ENCODE measurements around the gene DDRGK1.
A peak's percentile ranks its signal among the peaks of the same experiment; 100 is the strongest.

Gene DDRGK1

GRCh38 chr20:3227506-3227905, 23.0 kb upstream of the DDRGK1 start:
- H3K9ac ChIP-seq (ENCODE audit: low read depth in 1 of 2, low read length in 2 of 2), result no peak overlapping the region
- no peaks in the 10 kb centered on the region for H3K9me3 ChIP-seq (ENCODE audit: control insufficient read depth in 2 of 2, low read length in 2 of 2)
- no peak overlapping the region for H3K27ac ChIP-seq (ENCODE audit: low read depth in 2 of 2, low read length in 2 of 2)
- no peaks in the 10 kb centered on the region for H3K27me3 ChIP-seq (ENCODE audit: control insufficient read depth in 2 of 2, insufficient read depth in 2 of 2, low read length in 2 of 2)
- H3K4me1 ChIP-seq (ENCODE audit: control insufficient read depth in 2 of 2, insufficient read depth in 2 of 2, low read length in 2 of 2), result peaks cover 2 to 3% of the 10 kb centered on the region in 2 donors
- H3K4me3 ChIP-seq (ENCODE audit: low read length in 2 of 2), result no peak overlapping the region
- H3K36me3 ChIP-seq (ENCODE audit: control insufficient read depth in 2 of 2, insufficient read depth in 2 of 2, low read length in 2 of 2), result peaks cover 6 to 8% of the 10 kb centered on the region in 2 donors

GRCh38 chr20:3226864-3227263, 22.4 kb upstream of the DDRGK1 start:
- no peak overlapping the region for H3K4me3 ChIP-seq (ENCODE audit: low read length in 2 of 2)
- no peaks in the 10 kb centered on the region for H3K9me3 ChIP-seq (ENCODE audit: control insufficient read depth in 2 of 2, low read length in 2 of 2)
- H3K4me1 ChIP-seq (ENCODE audit: control insufficient read depth in 2 of 2, insufficient read depth in 2 of 2, low read length in 2 of 2), result peaks cover 2 to 7% of the 10 kb centered on the region in 2 donors
- no peaks in the 10 kb centered on the region for H3K27me3 ChIP-seq (ENCODE audit: control insufficient read depth in 2 of 2, insufficient read depth in 2 of 2, low read length in 2 of 2)
- peaks cover 8 to 11% of the 10 kb centered on the region in 2 donors for H3K36me3 ChIP-seq (ENCODE audit: control insufficient read depth in 2 of 2, insufficient read depth in 2 of 2, low read length in 2 of 2)
- no peak overlapping the region for H3K9ac ChIP-seq (ENCODE audit: low read depth in 1 of 2, low read length in 2 of 2)
- H3K27ac ChIP-seq (ENCODE audit: low read depth in 2 of 2, low read length in 2 of 2), result no peak overlapping the region

GRCh38 chr20:3226093-3226492, 21.6 kb upstream of the DDRGK1 start:
- H3K27me3 ChIP-seq (ENCODE audit: control insufficient read depth in 2 of 2, insufficient read depth in 2 of 2, low read length in 2 of 2), result no peaks in the 10 kb centered on the region
- H3K36me3 ChIP-seq (ENCODE audit: control insufficient read depth in 2 of 2, insufficient read depth in 2 of 2, low read length in 2 of 2), result peaks cover 13 to 16% of the 10 kb centered on the region in 2 donors
- no peaks in the 10 kb centered on the region for H3K9me3 ChIP-seq (ENCODE audit: control insufficient read depth in 2 of 2, low read length in 2 of 2)
- peaks cover 2 to 11% of the 10 kb centered on the region in 2 donors for H3K4me1 ChIP-seq (ENCODE audit: control insufficient read depth in 2 of 2, insufficient read depth in 2 of 2, low read length in 2 of 2)
- no peak overlapping the region for H3K27ac ChIP-seq (ENCODE audit: low read depth in 2 of 2, low read length in 2 of 2)
- H3K9ac ChIP-seq (ENCODE audit: low read depth in 1 of 2, low read length in 2 of 2), result no peak overlapping the region
- no peak overlapping the region for H3K4me3 ChIP-seq (ENCODE audit: low read length in 2 of 2)

- Histone ChIP-seq H3K36me3 (ENCODE audit: control insufficient read depth in 2 of 2, insufficient read depth in 2 of 2, low read length in 2 of 2) (peaks cover 14 to 16% of the 10 kb centered on the region in 2 donors), H3K4me3 (ENCODE audit: low read length in 2 of 2) (no peak overlapping the region), H3K27ac (ENCODE audit: low read depth in 2 of 2, low read length in 2 of 2) (no peak overlapping the region), H3K4me1 (ENCODE audit: control insufficient read depth in 2 of 2, insufficient read depth in 2 of 2, low read length in 2 of 2) (peaks cover 2 to 11% of the 10 kb centered on the region in 2 donors), H3K27me3 (ENCODE audit: control insufficient read depth in 2 of 2, insufficient read depth in 2 of 2, low read length in 2 of 2) (no peaks in the 10 kb centered on the region), H3K9me3 (ENCODE audit: control insufficient read depth in 2 of 2, low read length in 2 of 2) (no peaks in the 10 kb centered on the region), H3K9ac (ENCODE audit: low read depth in 1 of 2, low read length in 2 of 2) (no peak overlapping the region)
Measured at GRCh38 chr20:3224681-3225421, 20.4 kb upstream of the DDRGK1 start.

DNA sequence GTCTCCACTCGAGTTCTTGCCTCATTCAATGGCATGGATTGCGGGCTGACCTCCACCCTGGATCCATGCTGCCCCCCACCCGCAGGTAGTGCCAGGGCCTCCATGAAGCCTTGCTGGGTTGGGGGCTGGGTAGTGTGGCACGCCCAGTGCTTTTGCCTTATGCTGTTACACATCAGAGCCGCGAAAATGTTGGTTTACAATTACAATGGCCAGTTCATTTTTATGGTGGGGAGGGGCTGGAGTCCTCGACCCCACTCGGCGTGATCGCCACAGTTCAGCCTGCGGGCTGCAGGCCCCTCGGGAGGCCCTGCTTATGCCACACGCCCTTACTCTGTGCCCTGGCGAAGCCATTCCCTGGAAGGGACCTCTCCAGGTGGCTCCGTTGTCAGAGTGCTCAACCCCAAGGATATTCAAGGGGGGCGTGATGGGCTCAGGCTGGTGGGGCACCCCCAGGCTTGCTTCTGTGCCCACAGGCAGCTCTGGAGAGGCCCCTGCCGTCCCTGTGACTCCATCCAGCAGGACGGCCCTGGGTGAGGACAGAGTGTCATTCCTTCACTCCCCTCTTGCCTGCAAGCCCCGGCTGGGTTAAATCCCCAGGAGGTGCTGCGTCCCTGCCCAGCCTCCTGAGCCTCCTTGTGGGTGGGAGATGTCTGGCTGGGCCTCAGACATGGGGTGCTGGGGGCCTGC, 19.7 kb upstream of the DDRGK1 start:
- Histone ChIP-seq H3K4me3 (ENCODE audit: low read length in 2 of 2) (no peak overlapping the region), H3K9me3 (ENCODE audit: control insufficient read depth in 2 of 2, low read length in 2 of 2) (no peaks in the 10 kb centered on the region), H3K27ac (ENCODE audit: low read depth in 2 of 2, low read length in 2 of 2) (no peak overlapping the region), H3K4me1 (ENCODE audit: control insufficient read depth in 2 of 2, insufficient read depth in 2 of 2, low read length in 2 of 2) (peaks cover 2 to 11% of the 10 kb centered on the region in 2 donors), H3K36me3 (ENCODE audit: control insufficient read depth in 2 of 2, insufficient read depth in 2 of 2, low read length in 2 of 2) (peaks cover 14 to 16% of the 10 kb centered on the region in 2 donors), H3K27me3 (ENCODE audit: control insufficient read depth in 2 of 2, insufficient read depth in 2 of 2, low read length in 2 of 2) (no peaks in the 10 kb centered on the region), H3K9ac (ENCODE audit: low read depth in 1 of 2, low read length in 2 of 2) (no peak overlapping the region)

DNA sequence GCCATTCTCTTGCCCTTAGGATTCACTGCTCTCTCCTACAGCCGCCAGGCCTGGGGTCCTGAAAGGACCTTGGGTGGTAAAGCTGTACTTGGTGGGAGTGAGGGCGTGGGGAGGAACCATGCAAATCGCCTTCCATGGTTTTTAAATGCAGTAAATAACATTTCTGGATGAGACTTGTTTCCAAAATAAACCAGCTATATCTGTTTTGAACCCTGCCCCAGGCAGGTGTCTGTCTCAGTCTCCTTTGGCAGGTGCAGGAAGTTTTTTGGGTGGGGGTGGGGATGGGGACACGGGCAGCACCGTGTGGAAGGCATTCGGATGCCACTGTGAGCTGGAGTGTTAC, 19.1 kb upstream of the DDRGK1 start:
- Histone ChIP-seq H3K4me3 (ENCODE audit: low read length in 2 of 2) (no peak overlapping the region), H3K9ac (ENCODE audit: low read depth in 1 of 2, low read length in 2 of 2) (no peak overlapping the region), H3K4me1 (ENCODE audit: control insufficient read depth in 2 of 2, insufficient read depth in 2 of 2, low read length in 2 of 2) (peaks cover 2 to 13% of the 10 kb centered on the region in 2 donors), H3K9me3 (ENCODE audit: control insufficient read depth in 2 of 2, low read length in 2 of 2) (no peaks in the 10 kb centered on the region), H3K27me3 (ENCODE audit: control insufficient read depth in 2 of 2, insufficient read depth in 2 of 2, low read length in 2 of 2) (no peaks in the 10 kb centered on the region), H3K27ac (ENCODE audit: low read depth in 2 of 2, low read length in 2 of 2) (no peak overlapping the region), H3K36me3 (ENCODE audit: control insufficient read depth in 2 of 2, insufficient read depth in 2 of 2, low read length in 2 of 2) (peaks cover 14 to 16% of the 10 kb centered on the region in 2 donors)

DNA sequence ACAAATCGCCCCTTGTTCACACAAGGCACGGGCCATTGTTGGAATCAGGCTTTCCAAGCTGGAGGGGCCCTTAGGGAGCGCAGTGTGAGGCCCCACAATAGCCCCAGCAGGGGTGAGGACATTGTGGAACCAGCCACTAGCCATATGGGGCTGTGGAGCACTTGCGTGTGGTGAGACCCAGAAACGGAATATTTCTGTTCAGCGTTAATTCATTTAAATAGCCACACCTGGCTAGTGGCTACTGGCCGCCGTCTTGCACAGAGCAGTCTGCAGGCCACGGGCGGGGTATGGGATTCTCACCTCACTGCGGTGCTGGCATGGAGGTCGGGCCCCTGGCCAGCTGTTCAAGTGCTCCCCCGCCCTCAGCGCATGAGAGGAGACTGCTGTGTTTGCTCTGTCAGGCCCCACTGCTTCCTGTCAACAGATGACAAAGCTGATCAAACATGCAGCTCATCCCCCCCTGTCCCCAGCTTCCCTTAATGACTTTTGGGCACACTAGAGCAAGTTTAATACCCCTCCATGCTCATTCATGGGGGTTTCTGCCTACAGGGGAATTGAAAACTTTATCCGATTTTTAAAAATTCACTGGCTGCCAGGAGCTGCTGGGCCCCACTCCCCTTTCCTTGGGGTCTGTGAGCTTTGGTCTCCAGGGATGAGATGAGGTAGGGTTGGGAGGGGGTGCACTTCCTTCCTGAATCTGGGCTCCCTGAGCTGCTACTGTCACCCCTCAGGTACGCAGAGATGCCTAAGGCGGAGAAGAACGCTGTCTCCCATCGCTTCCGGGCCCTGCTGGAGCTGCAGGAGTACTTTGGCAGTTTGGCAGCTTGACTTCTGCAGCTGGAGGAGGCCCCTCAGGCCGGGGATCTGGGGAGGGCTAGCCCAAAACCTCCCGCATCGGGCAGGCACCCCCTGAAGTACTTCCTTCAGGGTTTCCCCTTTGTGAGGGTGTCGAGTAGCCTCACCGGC, 18.4 kb upstream of the DDRGK1 start:
- Histone ChIP-seq H3K27me3 (ENCODE audit: control insufficient read depth in 2 of 2, insufficient read depth in 2 of 2, low read length in 2 of 2) (no peaks in the 10 kb centered on the region), H3K36me3 (ENCODE audit: control insufficient read depth in 2 of 2, insufficient read depth in 2 of 2, low read length in 2 of 2) (peaks cover 14 to 16% of the 10 kb centered on the region in 2 donors), H3K9ac (ENCODE audit: low read depth in 1 of 2, low read length in 2 of 2) (no peak overlapping the region), H3K9me3 (ENCODE audit: control insufficient read depth in 2 of 2, low read length in 2 of 2) (no peaks in the 10 kb centered on the region), H3K4me3 (ENCODE audit: low read length in 2 of 2) (no peak overlapping the region), H3K4me1 (ENCODE audit: control insufficient read depth in 2 of 2, insufficient read depth in 2 of 2, low read length in 2 of 2) (peaks cover 6 to 18% of the 10 kb centered on the region in 2 donors), H3K27ac (ENCODE audit: low read depth in 2 of 2, low read length in 2 of 2) (no peak overlapping the region)

GRCh38 chr20:3221398-3222226, 17.1 kb upstream of the DDRGK1 start:
- Histone ChIP-seq H3K27me3 (ENCODE audit: control insufficient read depth in 2 of 2, insufficient read depth in 2 of 2, low read length in 2 of 2) (no peaks in the 10 kb centered on the region), H3K4me1 (ENCODE audit: control insufficient read depth in 2 of 2, insufficient read depth in 2 of 2, low read length in 2 of 2) (peaks cover 6 to 18% of the 10 kb centered on the region in 2 donors), H3K9me3 (ENCODE audit: control insufficient read depth in 2 of 2, low read length in 2 of 2) (no peaks in the 10 kb centered on the region), H3K36me3 (ENCODE audit: control insufficient read depth in 2 of 2, insufficient read depth in 2 of 2, low read length in 2 of 2) (peaks cover 14 to 16% of the 10 kb centered on the region in 2 donors), H3K9ac (ENCODE audit: low read depth in 1 of 2, low read length in 2 of 2) (no peak overlapping the region), H3K4me3 (ENCODE audit: low read length in 2 of 2) (no peak overlapping the region), H3K27ac (ENCODE audit: low read depth in 2 of 2, low read length in 2 of 2) (no peak overlapping the region)

DNA sequence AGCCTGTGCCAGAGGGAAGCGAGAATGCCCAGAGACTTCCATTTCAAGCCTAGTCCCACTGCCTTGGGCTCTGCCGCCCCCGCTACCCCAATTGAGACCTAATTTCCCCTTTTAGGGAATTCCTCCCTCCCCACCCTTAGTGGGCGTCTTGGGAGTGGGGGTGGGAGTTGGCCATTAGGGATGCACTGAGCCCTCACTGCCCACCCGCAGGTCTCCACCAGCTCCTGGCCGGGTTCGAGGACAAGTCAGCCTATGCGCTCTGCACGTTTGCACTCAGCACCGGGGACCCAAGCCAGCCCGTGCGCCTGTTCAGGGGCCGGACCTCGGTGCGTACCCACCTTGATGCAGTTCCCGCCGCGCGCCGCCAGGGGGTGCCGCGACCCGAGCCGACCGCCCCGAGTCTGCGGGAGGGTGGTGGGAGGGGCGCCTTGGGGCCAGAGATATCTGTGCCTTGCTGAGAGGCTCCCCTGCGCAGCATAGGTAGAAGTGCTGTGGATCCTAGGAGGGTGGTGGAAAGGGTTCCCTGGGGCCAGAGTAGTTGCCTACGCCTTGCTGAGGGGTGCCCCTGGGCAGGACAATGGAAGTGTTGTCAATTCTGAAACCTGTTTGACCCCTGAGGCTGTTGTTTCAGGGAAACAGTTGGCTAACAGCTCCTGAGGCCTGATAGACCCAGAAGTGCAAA, 14.0 kb upstream of the DDRGK1 start:
- Histone ChIP-seq H3K9ac (ENCODE audit: low read depth in 1 of 2, low read length in 2 of 2) (no peak overlapping the region), H3K36me3 (ENCODE audit: control insufficient read depth in 2 of 2, insufficient read depth in 2 of 2, low read length in 2 of 2) (peaks cover 17 to 27% of the 10 kb centered on the region in 2 donors), H3K4me1 (ENCODE audit: control insufficient read depth in 2 of 2, insufficient read depth in 2 of 2, low read length in 2 of 2) (peaks cover 4 to 14% of the 10 kb centered on the region in 2 donors), H3K4me3 (ENCODE audit: low read length in 2 of 2) (peak overlapping the region in 1 of 2 donors; percentile 15), H3K9me3 (ENCODE audit: control insufficient read depth in 2 of 2, low read length in 2 of 2) (no peaks in the 10 kb centered on the region), H3K27me3 (ENCODE audit: control insufficient read depth in 2 of 2, insufficient read depth in 2 of 2, low read length in 2 of 2) (no peaks in the 10 kb centered on the region), H3K27ac (ENCODE audit: low read depth in 2 of 2, low read length in 2 of 2) (no peak overlapping the region)

All from mucosa of rectum (tissue), 2 donors.